HEK293 (cell line): ENCODE measurements around the gene RAB10.

ENCODE experiments used
- CTCF ChIA-PET: fragments of 350-600 bp; formaldehyde crosslinking; extraction: SDS; loops from one replicate; lab custom pipeline; 2021; ENCODE audit warnings: antibody characterized with exemption; lab: Yijun Ruan, JAX
- POLR2A ChIA-PET: fragments of 300-600 bp; formaldehyde crosslinking; extraction: SDS; loops from one replicate; lab custom pipeline; 2020; ENCODE audit warnings: antibody characterized with exemption, inconsistent platforms; lab: Yijun Ruan, JAX
- H3K27ac ChIP-seq: fragments of 200-500 bp; sonication (Bioruptor generic); 2 replicates; pipeline ENCODE4 v1.5.1; 2014; ENCODE audit warnings: low read depth, low read length, control low read depth, inconsistent platforms; ENCODE audit errors: extremely low read depth
- H3K36me3 ChIP-seq, 2 experiments: fragments of 200-500 bp in 1 of 2; sonication (Bioruptor generic) in 1 of 2; 1 replicate in 1 of 2; 2 replicates in 1 of 2; pipeline ENCODE4 v1.5.1; 2014 to 2017; ENCODE audit warnings: inconsistent platforms in 2 of 2, low read length in 2 of 2; ENCODE audit not compliant: control insufficient read depth in 2 of 2, insufficient read depth in 1 of 2
- H3K4me1 ChIP-seq: fragments of 200-500 bp; sonication (Bioruptor generic); 2 replicates; pipeline ENCODE4 v1.5.1; 2014; ENCODE audit warnings: mild to moderate bottlenecking, low read length, inconsistent platforms; ENCODE audit not compliant: control insufficient read depth, insufficient read depth
- H3K4me3 ChIP-seq: 2 replicates; pipeline ENCODE4 v1.5.1; 2011; ENCODE audit warnings: low read depth, mild to moderate bottlenecking, control low read depth, low read length, moderate library complexity
- H3K9me3 ChIP-seq: fragments of 200-500 bp; sonication (Bioruptor generic); 2 replicates; pipeline ENCODE4 v1.5.1; 2014; ENCODE audit warnings: low read depth, low read length, inconsistent platforms; ENCODE audit not compliant: control insufficient read depth, insufficient read depth
- ATF2 ChIP-seq: fragments of 450-650 bp; formaldehyde crosslinking; IDR thresholded peaks from 2 replicates; pipeline ENCODE4 v1.5.1; 2016; ENCODE audit warnings: missing biosample characterization, missing genetic modification characterization, low read depth
- GLIS1 ChIP-seq: fragments of 450-650 bp; formaldehyde crosslinking; IDR thresholded peaks from 2 replicates; pipeline ENCODE4 v1.5.1; 2016; ENCODE audit warnings: missing biosample characterization, missing genetic modification characterization
- IKZF3 ChIP-seq: fragments of 450-650 bp; IDR thresholded peaks from 2 replicates; pipeline ENCODE4 v1.5.0; 2018; ENCODE audit warnings: missing biosample characterization, mild to moderate bottlenecking, missing genetic modification characterization, moderate library complexity
- MYNN ChIP-seq: fragments of 450-650 bp; formaldehyde crosslinking; IDR thresholded peaks from 2 replicates; pipeline ENCODE4 v1.5.1; 2016; ENCODE audit warnings: missing biosample characterization, missing genetic modification characterization, borderline replicate concordance
- SETDB1 ChIP-seq: IDR thresholded peaks from one replicate; pipeline ENCODE4 v1.6.1; 2017; ENCODE audit warnings: mild to moderate bottlenecking, low read length, moderate library complexity, mixed read lengths; ENCODE audit not compliant: insufficient read length
- SP2 ChIP-seq: fragments of 450-650 bp; formaldehyde crosslinking; IDR thresholded peaks from 2 replicates; pipeline ENCODE4 v1.5.1; 2016; ENCODE audit warnings: missing biosample characterization, missing genetic modification characterization
- SP7 ChIP-seq: fragments of 450-650 bp; formaldehyde crosslinking; IDR thresholded peaks from 2 replicates; pipeline ENCODE4 v1.5.1; 2016; ENCODE audit warnings: missing biosample characterization, missing genetic modification characterization
- ZBTB10 ChIP-seq: fragments of 450-650 bp; formaldehyde crosslinking; IDR thresholded peaks from 2 replicates; pipeline ENCODE4 v1.5.1; 2016; ENCODE audit warnings: missing biosample characterization, missing genetic modification characterization
- ZFHX2 ChIP-seq: fragments of 450-650 bp; formaldehyde crosslinking; conservative IDR thresholded peaks from 2 replicates; pipeline ENCODE4 v1.5.1; 2016; ENCODE audit warnings: missing biosample characterization, missing genetic modification characterization
- ZNF140 ChIP-seq: fragments of 450-650 bp; formaldehyde crosslinking; IDR thresholded peaks from 2 replicates; pipeline ENCODE4 v1.5.1; 2016; ENCODE audit warnings: missing biosample characterization, missing genetic modification characterization
- ZNF202 ChIP-seq: fragments of 450-650 bp; formaldehyde crosslinking; IDR thresholded peaks from 2 replicates; pipeline ENCODE4 v1.5.1; 2016; ENCODE audit warnings: missing biosample characterization, missing genetic modification characterization, borderline replicate concordance
- ZNF211 ChIP-seq: fragments of 450-650 bp; formaldehyde crosslinking; IDR thresholded peaks from 2 replicates; pipeline ENCODE4 v1.5.1; 2016; ENCODE audit warnings: low read depth, missing biosample characterization, missing genetic modification characterization
- ZNF366 ChIP-seq: fragments of 450-650 bp; formaldehyde crosslinking; conservative IDR thresholded peaks from 2 replicates; pipeline ENCODE4 v1.5.1; 2016; ENCODE audit warnings: missing biosample characterization, missing genetic modification characterization
- ZNF423 ChIP-seq: fragments of 450-650 bp; formaldehyde crosslinking; IDR thresholded peaks from 2 replicates; pipeline ENCODE4 v1.5.1; 2016; ENCODE audit warnings: missing biosample characterization, missing genetic modification characterization
- ZNF426 ChIP-seq: fragments of 450-650 bp; formaldehyde crosslinking; IDR thresholded peaks from 2 replicates; pipeline ENCODE4 v1.5.1; 2017; ENCODE audit warnings: missing biosample characterization, missing genetic modification characterization, mild to moderate bottlenecking, inconsistent platforms, moderate library complexity
- ZNF529 ChIP-seq: fragments of 450-650 bp; formaldehyde crosslinking; IDR thresholded peaks from 2 replicates; pipeline ENCODE4 v1.5.1; 2017; ENCODE audit warnings: missing genetic modification characterization, missing biosample characterization; ENCODE audit not compliant: insufficient replicate concordance
- ZNF561 ChIP-seq: fragments of 450-650 bp; IDR thresholded peaks from 2 replicates; pipeline ENCODE4 v1.5.1; 2018; ENCODE audit warnings: missing biosample characterization, missing genetic modification characterization, borderline replicate concordance
- ZNF571 ChIP-seq: fragments of 450-650 bp; formaldehyde crosslinking; IDR thresholded peaks from 2 replicates; pipeline ENCODE4 v1.5.0; 2017; ENCODE audit warnings: missing biosample characterization, missing genetic modification characterization
- ZNF585B ChIP-seq: fragments of 450-650 bp; formaldehyde crosslinking; IDR thresholded peaks from 2 replicates; pipeline ENCODE4 v1.5.1; 2016; ENCODE audit warnings: missing biosample characterization, missing genetic modification characterization
- ZNF701 ChIP-seq: fragments of 450-650 bp; formaldehyde crosslinking; IDR thresholded peaks from 2 replicates; pipeline ENCODE4 v1.5.1; 2016; ENCODE audit warnings: missing biosample characterization, missing genetic modification characterization
- ZNF704 ChIP-seq: fragments of 450-650 bp; formaldehyde crosslinking; IDR thresholded peaks from 2 replicates; pipeline ENCODE4 v1.5.1; 2016; ENCODE audit warnings: missing biosample characterization, missing genetic modification characterization
- ZSCAN18 ChIP-seq: fragments of 450-650 bp; formaldehyde crosslinking; IDR thresholded peaks from 2 replicates; pipeline ENCODE4 v1.5.1; 2016; ENCODE audit warnings: missing biosample characterization, missing genetic modification characterization

The RAB10 gene

GRCh38 chr2:26168785-26169184 lies 134.9 kb downstream of the RAB10 start:
- CTCF ChIA-PET: interaction anchor here (0.6 kb wide), 1 partner anchor 21 kb away, joined by 3 read pairs; no protein-coding TSS in a partner anchor
- POLR2A ChIA-PET: no interaction called here
- H3K36me3 ChIP-seq: no peaks in the 10 kb centered on the region
- no peak for TF ChIP-seq GLIS1 (tag by site-specific recombination)
- TF ChIP-seq MYNN (tag by site-specific recombination): no peak
- TF ChIP-seq IKZF3 (tag by site-specific recombination): no peak
- no peak overlapping the region for H3K4me3 ChIP-seq
- no peaks in the 10 kb centered on the region for H3K4me1 ChIP-seq
- H3K9me3 ChIP-seq: no peaks in the 10 kb centered on the region
- H3K27ac ChIP-seq: no peak overlapping the region

GRCh38 chr2:26169226-26169625 lies 135.3 kb downstream of the RAB10 start:
- POLR2A ChIA-PET: no interaction called here

More at GRCh38 chr2:26169226-26169625, 135.3 kb downstream of the RAB10 start:
- no peaks in the 10 kb centered on the region for H3K9me3 ChIP-seq
- CTCF ChIA-PET: interaction anchor here (0.7 to 1.0 kb wide), 2 partner anchors 219 to 301 kb away, joined by 3 to 4 read pairs; no protein-coding TSS in a partner anchor
- no peak overlapping the region for H3K27ac ChIP-seq
- no peaks in the 10 kb centered on the region for H3K36me3 ChIP-seq
- no peaks in the 10 kb centered on the region; the same call in 1 of the 2 replicates for H3K4me1 ChIP-seq
- H3K4me3 ChIP-seq: no peak overlapping the region
- TF ChIP-seq ZNF426 (tag by site-specific recombination) (no peak), ZFHX2 (tag by site-specific recombination) (no peak), ZBTB10 (no peak), ZNF561 (tag by site-specific recombination) (no peak), ZNF585B (tag by site-specific recombination) (no peak), SP2 (no peak), ZSCAN18 (tag by site-specific recombination) (no peak), ZNF366 (tag by site-specific recombination) (no peak), ZNF423 (tag by site-specific recombination) (no peak), ZNF529 (tag by site-specific recombination) (no peak), ZNF211 (no peak), ATF2 (tag by site-specific recombination) (no peak), ZNF704 (tag by site-specific recombination) (no peak), ZNF701 (tag by site-specific recombination) (no peak), ZNF140 (tag by site-specific recombination) (no peak), SP7 (tag by site-specific recombination) (no peak), ZNF202 (no peak), SETDB1 (no peak), ZNF571 (tag by site-specific recombination) (no peak)
- TF ChIP-seq, all 188 proteins: peak for 0
